Measurements from ENCODE around the gene PRICKLE4. TPM values are rescaled to one million over a fixed set of nuclear protein-coding genes. Genes with fewer than 3 reads are reported as not detected.
"Not testable (repeated sequence)": the region's sequence is repeated elsewhere in the genome, so short reads cannot be mapped to it uniquely, and the experiment has no call there.

PRICKLE4 gene
- total RNA-seq, 1 experiment from 2014 or later, result 1.2 TPM

DNA sequence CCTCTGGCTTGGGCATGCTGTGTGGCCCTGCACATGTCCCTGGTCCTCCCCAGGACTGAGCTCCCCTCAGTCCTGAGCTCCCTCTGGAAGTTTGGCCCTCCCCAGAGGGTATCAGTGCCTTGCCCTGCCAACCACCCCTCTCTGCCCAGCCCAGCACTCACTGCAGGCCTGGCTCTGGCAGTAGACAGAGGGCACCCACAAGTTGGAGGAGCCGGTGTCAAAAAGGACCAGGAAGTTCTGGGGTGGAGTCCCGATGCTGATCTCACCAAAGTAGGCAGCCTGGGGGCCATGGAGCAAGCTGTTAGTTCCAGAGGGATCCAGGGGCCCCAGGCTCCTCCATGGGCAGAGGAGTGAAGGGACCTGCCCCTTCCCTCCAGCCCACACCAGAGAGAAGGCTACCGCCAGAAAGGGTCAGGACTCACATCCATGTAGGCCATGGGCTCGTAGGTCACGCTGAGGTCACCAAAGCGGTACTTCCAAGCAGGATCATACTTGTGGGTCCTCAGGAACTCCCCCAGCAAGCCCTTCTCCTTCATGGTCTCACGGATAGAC is 36.3 kb upstream of the PRICKLE4 start:
- no peak for DNase-seq (ENCODE audit: extremely low read depth, low read depth)

DNA sequence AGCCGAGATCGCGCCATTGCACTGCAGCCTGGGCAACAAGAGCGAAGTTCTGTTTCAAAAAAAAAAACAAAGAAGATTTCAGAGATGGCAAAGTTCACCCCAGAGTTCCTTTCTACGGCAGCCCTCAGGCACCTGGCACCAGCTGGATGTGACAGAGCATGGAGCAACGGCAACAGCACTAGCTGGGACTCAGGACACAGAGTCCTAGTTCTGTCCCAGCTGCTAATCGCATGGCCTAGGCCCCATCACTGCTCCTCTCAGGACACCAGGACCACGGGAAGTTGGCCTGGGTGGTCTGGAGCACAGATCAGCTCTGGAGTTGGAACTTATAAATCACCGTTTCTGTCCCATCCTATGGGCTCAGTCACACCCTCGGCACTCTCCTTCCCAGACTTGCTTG is 34.5 kb upstream of the PRICKLE4 start:
- no peak for DNase-seq (ENCODE audit: extremely low read depth, low read depth)

DNA sequence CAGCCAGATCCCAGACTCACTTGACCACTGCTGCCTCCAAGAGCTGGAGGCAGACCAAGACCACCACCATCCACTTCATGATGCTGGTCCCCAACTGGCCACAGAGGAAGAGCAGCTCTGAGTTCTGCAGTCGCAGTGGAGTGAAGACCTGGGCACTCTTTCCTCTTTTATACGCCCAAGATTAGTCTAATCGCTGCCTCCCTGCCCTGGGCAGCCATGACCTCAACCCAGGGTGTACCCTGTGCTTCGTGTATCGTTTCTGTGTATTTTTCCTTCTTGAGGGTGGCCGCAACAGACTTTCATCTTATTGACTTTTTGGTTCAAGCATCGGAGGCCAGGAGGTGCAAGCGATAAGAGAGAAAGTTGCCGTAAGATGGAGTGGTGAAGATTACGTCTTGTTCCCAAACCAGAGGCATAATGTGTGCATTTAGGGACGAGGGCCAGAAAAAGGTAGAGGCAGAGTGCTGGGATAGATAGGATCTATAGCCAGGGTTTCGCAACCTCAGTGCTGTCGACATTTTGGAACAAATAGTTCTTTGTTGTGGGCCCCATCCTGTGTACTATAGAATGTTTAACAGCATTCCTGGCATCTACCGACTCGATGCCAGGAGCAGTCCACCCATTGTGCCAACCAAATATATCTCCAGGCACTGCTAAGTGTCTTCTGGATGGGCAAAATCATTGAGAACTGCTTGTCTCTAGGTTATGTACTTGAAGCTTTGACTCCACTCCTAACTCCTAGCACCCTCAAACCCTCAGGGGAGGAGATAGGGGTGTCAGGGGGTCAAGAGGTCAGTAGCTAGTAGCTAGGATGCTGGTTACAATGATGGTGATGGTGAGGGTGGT is 33.1 kb upstream of the PRICKLE4 start, which contains the start of gene PGC:
PGC (minus strand) TSS at position 142 of the 846 bp plus-strand sequence; CDS start at position 79, 63 bp downstream.
- DNase-seq (ENCODE audit: extremely low read depth, low read depth), result no peak

DNA sequence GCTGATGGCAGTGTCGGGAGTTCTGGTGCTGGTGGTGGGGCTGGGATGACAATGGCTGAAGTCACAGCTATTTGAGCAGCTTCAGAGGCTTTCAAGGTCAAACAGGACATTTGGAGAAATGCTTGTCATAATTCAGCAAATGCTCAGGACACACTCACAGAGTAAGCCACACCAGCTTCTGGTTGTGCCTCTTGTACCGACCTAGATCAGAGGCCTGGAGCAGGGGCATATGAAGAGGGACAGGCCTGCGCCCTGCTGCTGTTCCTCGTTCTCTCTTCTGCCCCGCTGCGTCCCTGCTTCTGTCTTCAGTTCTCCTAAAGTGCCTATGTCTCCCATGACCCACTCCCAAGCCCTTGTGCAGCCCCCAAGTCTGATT is 32.5 kb upstream of the PRICKLE4 start:
- no peak for DNase-seq (ENCODE audit: extremely low read depth, low read depth)

DNA sequence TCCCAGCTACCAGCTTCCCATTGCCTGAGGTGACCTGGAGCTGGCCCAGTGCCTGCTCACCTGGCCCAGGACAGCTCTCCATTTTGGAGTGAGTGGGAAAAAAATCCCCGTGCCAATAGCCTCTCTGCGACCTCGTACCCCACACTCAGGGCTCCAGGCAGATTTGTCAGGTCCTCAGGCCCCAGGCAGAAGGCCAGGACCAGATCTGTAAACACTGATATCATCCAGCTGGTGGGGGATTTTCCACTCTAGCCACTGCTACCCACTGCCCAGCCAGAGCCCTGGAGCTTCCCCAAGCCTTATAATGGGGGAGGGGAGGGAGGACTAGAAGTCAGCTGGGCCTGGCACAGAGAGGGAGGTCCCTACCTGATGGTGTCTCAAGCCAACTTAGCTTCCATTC is 32.0 kb upstream of the PRICKLE4 start:
- DNase-seq (ENCODE audit: extremely low read depth, low read depth), result no peak

DNA sequence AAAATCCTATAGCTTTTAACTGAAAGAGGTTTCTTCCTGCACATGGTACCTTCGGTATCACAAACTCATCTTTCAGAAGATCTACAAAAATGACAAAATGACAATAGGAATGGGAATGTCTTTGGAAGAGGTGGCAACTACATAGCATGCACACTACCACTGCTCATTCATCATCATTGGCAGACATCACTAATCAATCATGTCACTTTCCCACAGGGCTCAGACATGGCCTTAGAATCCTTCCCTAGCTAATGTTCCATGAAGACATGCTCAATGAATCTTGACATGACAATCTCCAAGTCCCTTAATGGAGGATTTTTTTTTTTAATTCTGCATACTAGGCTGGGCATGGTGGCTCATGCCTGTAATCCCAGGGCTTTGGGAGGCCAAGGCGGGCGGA is 30.2 kb upstream of the PRICKLE4 start:
- no peak for DNase-seq (ENCODE audit: extremely low read depth, low read depth)

DNA sequence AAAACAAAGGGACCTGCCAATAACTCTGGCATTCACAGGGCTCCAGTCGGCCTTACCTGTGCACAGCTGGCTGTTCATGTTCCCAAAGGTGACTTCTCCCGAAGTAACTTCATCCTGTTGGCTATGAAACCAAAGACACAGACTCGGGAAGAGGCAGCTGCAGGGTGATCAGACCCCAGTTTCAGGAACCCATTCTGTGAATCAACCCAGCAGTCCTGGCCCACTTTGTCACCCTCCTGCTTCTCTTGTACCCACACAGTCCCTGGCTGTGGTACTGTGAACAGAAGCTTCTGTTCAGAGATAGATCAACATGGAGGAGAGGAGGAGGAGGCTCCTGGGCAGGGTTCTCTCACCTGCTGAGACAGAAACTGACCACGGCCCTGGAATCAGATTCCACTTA is 24.7 kb upstream of the PRICKLE4 start:
- no peak for DNase-seq (ENCODE audit: extremely low read depth, low read depth)

DNA sequence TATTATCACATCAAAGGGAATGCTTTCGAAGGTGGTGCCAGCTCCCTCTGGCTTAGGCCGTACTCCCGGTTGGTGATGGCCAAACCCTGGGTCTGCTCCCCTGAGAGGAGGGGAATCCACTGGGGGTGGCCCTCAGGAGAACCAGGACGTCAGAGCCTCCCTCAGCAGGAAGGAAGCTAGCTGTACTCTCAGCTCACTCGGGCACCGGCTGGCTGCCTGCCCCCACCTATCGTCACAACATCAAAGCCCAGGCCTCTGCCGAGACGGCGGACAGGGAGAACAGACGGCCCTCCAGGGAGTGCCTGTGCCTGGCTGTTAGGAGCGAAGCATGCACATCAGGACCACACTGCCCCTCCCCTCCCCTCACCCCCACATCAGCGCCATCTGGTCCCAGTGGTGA is 24.2 kb upstream of the PRICKLE4 start:
- no peak for DNase-seq (ENCODE audit: extremely low read depth, low read depth)

DNA sequence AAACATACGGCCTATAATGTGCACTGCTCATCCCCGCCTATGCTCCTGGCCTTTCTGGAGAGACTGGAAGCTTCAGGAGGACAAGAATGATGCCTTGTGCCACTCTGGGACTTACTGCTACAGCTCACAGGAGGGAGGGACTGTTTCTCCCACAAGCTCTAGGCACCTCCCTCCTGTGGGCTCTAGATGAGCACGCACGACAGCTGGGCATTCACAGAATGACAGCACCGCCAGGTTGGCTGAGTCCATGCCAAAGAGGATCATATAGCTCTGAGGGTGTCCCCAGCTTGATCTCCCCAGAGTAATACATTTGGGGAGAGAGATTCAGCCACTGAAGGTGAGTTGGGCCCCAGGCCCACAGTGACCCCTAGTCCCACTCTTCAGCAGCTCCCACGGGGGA is 23.3 kb upstream of the PRICKLE4 start:
- DNase-seq (ENCODE audit: extremely low read depth, low read depth), result no peak

DNA sequence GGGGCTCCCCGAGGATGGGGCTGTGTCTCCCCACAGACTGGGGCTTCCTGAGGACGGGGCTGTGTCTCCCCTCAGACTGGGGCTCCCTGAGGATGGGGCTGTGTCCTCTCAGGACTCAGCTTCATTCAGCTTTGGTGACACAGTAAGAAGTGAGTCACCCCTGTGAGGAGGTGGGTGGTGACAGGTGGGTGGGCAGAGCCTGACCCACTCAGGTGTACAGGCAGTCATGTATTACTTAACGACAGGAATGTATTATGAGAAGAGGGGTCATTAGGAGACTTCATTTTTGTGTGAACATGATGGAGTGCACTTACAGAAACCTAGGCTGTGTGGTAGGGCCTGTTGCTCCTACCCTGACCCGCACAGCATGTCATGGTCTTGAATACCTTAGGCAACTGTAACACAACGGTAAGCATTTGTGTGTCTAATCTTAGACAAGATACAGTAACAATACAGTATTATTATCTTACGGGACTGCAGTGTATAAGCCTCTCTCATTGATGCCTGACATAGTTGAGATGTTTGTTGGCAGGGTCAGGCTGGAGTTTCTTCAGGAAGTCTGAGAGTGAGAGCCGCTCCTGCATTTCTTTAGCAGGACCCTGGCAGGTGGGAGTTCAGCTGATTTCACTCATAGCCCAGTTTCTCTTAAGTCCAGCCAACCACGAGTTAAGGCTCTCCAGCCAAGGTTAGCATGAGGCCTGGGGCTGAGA is 22.5 kb upstream of the PRICKLE4 start:
- no peak for DNase-seq (ENCODE audit: extremely low read depth, low read depth)

DNA sequence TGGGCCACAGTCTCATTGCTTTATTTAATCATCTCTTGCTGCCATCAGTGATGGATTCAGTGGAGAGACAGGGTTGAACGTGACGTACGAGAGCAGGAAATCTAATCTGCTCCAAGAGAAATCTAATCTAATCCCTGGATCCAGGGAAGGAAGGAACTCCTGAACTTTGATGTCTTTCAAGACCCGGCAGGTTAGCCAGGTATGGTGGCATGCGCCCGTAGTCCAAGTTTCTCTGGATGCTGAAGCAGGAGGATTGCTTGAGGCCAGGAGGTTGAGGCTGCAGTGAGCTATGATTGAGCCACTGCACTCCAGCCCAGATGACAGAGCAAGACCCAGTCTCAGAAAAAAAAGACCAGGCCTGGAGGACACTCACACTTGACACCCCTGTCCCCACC is 21.9 kb upstream of the PRICKLE4 start:
- DNase-seq (ENCODE audit: extremely low read depth, low read depth), result no peak

DNA sequence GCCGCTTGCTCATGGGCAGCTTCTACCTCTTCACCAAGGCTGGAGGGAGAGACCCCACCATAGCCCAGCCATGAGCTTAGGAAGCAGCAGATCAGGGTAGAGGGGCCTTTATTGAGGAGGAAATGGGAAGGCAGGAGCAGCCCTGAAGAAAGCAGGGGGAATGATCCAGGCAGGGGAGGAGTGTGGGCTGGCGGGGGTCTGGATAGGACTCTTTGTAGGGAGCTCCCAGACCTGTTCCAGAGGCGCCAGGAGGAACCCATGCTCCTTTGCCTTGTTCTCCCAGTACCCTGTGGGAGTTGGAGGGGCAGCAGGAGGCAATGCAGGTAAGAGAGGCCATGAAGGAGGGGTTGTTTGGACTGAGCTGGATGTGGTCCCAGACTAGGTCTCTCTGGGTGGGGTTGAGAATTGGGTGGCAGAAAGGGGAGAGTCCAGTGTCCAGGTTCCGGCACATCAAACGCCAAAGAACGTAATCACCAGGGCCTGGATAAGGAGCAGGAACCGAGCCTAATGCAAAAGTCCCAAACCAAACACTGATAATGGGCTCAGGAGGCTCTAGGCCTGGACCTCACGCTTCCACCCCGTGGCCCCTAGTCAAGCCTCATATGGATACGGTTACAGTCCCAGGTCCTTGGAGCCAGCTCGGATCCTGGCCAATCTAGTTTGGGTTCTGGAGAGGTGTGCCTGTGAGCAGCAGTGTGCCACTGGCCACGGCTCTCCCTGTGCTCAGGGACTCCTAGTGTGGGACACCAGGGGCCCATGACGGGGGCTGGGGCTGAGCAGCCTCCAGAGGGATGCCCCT is 21.3 kb upstream of the PRICKLE4 start:
- no peak for DNase-seq (ENCODE audit: extremely low read depth, low read depth)

DNA sequence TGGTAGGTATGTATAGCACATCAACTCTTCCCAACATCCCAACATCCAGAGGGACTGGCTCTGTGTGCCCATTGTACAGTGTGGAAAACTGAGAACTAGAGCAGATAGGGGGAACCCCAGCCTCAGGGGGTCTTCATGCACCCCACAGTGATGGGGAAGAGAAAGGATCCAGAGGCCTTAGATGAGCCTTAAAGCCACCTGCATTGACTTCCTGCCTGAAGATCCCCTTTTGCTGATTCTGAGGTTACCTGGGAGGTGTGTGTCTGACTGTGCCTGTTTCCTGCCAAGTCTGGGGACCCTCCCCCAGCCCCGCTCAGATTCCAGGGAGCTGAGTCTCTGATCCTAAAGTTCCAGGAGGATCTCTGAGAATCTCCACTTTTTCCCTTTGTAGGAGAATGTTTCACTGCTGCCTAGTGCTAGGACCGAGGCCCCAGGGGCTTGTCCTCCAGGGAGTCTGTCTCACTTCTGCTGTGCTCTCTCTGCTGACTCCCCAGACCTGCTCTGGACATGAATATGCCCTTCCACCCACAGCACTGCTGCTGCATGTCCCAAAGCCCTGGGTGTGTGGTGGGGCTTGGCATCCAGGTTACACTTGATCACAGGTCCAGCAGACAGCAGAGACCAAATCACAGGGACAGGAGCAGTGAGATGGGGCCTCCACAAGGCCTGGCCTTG is 20.5 kb upstream of the PRICKLE4 start:
- no peak for DNase-seq (ENCODE audit: extremely low read depth, low read depth)

DNA sequence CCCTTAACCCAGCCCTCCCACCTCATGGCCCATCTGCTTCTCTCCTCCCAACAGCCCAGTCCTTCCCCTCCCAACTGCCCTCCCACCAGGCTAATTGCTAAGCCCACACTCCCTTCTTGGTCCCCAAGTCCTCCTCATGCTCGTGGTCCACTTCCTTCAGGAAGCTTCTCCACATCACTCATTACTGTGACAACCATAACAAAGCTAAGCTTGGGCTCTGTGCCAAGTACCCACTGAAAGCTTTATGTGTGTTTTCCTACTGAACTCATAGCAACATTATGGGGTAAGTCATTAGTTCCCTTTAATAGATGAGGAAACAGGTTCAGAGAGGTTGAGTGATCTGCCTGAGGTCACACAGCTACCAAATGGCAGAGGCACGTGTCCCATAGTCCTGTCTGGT is 17.1 kb upstream of the PRICKLE4 start:
- no peak for DNase-seq (ENCODE audit: extremely low read depth, low read depth)

DNA sequence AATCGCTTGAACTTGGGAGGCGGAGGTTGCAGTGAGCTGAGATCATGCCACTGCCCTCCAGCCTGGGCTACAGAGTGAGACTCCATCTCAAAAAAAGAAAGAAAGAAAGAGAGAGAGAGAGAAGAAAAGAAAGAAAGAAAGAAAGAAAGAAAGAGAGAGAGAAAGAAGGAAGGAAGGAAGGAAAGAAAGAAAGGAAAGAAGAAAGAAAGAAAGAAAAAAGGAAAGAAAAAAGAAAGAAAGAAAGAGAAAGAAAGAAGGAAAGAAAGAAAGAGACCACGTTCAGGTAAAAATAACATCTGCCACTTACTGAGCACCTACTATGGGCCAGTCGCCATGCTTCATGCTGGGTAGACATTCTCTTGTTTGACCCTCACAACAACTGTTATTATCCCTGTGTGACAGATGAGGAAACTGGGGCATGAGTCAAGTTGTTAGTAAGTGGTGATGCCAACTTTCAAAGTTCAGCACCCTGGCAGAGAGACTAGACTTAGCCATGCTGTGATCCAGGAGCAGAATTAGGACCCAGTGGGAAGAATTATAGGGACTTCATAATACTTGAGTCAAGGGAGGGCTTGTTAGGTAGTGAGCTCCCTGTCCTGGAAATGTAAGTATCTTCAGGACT is 14.4 kb upstream of the PRICKLE4 start:
- not testable (repeated sequence) for DNase-seq (ENCODE audit: extremely low read depth, low read depth)

DNA sequence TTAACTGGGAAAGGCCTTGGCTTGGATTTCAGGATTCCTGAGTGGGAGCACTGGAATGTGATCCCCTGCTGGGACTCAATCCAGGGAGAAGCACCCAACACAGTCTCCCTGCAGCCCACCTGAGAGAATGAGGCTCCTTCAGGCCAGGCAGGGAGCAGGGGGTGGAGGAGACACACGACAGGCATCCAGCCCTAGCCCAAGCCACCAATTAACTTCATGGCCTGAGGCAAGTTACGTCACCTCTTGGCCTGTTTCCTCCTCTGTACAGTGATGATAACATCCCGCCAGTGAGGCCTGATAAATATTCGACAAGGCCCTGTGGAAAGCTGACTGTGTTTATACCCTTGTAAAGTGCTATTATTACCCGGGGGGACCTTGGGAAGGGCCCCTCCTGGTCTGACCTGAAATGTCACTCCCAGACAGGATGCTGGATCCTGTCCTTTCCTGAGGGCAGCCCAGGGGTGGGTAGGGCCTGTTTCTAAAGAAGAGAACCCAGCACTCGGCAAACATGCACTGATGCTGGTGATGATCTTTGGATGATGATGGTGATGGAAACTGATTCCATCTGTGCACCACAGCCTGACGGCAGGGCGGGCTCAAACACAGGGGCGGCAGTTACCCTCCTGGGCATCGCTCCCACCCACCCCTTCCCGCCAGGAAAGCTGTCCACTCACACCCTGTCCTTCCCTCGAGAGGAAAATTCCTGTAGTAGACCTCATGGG is 13.3 kb upstream of the PRICKLE4 start:
- DNase-seq (ENCODE audit: extremely low read depth, low read depth), result peak; percentile 42

DNA sequence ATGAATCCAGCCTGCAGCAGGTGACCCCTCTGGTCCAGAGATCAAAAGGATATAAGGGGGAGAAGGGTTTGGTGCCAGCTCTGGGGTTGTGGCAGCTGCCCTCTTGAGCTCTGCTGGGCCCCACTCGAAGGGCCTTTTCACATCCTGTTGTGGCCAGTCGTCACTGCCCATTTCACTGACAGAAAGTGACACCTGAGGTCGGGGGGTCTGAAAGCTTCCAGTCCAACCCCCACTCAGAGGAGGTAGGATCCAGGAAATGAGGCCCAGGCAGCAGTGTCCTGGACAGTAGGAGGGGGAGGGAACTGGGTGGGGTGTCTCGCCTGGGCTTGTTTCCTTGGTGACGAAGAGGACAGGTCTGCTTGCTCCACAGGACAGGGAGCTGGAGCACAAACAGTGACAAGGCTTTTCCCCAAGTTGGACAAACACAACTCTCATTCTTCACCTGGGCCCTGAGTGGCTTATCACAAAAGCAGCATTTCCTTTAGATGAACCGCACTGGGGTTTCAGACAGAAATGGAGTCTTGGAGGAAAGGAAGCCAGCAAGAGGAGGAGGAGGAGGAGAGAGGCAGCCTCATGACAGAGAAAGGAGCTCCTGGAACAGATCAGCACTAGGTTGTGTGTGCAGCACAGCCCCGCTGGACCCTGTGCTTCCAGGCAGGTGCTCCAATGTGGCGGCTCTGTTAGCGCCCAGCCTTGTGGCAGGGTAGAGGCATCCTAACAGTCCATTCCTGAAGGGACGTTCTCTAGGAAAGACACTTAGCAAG is 11.9 kb upstream of the PRICKLE4 start:
- DNase-seq (ENCODE audit: extremely low read depth, low read depth), result no peak

DNA sequence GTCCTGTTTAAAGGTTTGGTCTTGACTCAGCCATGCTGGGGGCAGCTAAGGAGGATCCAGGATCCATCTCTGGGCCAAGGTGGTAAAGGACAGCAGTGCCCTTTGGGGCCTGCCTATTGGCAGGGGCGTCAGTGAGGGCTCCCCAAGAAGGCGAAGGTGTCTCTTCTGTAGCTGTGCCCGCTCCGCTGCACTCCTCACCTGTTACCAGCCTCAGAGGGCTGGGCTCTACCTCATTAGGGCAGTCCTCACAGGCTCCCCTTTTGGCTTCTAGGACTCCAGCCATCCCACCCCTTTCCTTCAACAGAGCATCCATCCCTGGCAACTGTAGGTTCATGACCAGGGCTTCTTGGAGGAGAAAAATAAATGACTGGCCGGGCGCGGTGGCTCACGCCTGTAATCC is 11.2 kb upstream of the PRICKLE4 start:
- DNase-seq (ENCODE audit: extremely low read depth, low read depth), result no peak

Measured in NCI-H460 (cell line).